ENCODE data around the gene KIFC1.
A peak's percentile ranks its signal among the peaks of the same experiment; 100 is the strongest.
"Not testable (repeated sequence)": the region's sequence is repeated elsewhere in the genome, so short reads cannot be mapped to it uniquely, and the experiment has no call there.

Gene KIFC1

DNA sequence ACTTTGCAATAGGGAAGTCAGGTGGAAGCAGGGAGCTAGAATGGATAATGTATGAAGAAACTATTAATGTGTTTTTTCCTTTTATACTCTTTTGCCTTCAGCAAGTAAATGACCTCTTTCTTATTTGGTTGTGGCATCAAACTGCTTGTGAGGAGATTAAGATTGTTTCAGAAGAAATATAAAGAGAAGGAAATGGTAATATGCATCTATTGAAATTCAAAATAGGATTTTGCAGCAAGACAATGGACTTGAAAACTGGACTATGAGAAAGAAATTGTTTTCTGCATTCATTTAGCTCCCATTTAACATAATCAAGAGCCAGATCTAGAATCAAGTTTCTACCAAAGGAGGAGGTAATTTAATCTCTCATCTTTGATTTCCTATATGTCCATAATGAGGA lies 32.3 kb upstream of the KIFC1 start:
- no peak for TF ChIP-seq ZFX (IDR thresholded peaks at IDR 0.05)
- no peak overlapping the region for H3K27ac ChIP-seq

DNA sequence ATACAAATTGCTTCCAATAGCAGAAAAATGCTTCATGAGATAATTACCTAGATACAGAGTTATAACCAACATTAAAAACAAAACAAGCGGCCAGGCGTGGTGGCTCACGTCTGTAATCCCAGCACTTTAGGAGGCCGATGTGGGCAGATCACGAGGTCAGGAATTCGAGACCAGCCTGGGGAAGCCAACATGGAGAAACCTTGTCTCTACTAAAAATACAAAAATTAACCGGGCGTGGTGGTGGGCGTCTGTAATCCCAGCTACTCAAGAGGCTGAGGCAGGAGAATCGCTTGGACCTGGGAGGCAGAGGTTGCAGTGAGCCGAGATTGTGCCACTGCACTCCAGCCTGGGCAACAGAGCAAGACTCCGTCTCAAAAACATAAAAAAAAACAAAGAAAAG lies 28.1 kb upstream of the KIFC1 start:
- not testable (repeated sequence) for H3K27ac ChIP-seq

DNA sequence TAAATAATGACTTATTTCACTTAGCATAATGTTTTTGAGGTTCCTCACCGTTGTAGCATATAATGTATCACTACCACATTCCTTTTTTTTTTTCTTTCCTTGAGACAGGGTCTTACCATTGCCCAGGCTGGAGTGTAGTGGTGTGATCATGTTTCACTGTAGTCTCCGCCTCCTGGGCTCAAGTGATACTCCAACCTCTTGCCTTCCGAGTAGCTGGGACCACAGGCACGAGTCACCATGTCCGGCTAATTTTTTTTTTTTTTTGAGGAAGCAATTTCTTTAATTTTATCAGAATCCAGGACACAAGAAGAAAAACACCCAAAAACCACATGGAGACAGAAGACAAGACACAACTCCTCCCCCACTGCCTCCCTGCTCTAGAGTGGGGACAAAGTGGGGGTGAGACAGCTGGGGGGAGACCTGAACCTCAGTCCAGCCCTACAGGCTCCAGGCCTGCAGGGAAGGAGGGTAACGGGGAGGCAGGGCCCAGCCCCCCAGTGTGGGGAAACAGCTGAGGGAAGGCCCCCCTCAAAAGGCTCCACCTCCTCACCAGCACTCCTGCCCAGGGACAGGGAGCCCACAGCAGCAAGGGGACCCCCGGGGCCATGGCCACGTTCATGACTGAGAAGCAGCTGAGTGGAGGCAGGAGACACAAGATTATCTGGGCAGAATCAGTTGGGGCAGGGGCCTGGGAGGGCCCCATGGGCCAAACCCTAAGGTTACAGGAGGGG lies 27.0 kb upstream of the KIFC1 start:
- H3K27ac ChIP-seq = not testable (repeated sequence)

DNA sequence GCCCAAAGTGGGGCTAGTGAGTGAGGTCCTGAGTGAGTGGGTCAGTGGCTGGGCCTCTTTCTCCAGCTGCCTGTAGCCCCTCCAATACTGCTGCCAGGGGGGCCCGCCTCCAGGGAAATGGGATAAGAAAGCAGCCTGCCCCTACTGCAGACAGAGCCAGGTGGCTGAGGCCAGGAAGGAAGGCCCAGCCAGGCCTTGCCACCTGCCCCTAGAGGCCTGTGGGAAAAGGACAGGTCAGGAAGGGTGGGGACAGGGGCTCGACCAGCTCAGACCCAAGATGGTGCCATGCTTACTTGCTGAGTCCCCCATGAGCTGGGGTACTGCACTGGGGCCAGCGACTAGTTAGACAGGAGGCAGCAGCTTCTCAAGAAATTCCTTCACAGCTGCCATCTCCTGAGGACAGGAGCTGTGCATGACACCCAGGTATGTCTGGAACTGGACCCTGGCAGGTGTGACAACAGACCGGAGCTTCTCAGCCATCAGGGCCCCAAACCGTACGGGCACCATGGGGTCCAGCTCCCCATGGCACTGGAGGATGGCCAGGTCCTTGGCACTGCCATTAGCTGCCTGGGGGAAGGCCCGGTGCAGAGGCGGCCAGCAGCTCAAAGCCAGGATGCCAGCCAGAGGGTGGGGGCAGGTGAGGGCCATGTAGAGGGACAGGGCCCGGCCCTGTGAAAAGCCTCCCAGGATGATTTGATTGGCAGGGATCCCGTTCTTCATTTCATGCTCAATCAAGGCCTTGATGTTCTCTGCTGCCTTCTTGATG lies 26.2 kb upstream of the KIFC1 start:
- not testable (repeated sequence) for H3K27ac ChIP-seq

DNA sequence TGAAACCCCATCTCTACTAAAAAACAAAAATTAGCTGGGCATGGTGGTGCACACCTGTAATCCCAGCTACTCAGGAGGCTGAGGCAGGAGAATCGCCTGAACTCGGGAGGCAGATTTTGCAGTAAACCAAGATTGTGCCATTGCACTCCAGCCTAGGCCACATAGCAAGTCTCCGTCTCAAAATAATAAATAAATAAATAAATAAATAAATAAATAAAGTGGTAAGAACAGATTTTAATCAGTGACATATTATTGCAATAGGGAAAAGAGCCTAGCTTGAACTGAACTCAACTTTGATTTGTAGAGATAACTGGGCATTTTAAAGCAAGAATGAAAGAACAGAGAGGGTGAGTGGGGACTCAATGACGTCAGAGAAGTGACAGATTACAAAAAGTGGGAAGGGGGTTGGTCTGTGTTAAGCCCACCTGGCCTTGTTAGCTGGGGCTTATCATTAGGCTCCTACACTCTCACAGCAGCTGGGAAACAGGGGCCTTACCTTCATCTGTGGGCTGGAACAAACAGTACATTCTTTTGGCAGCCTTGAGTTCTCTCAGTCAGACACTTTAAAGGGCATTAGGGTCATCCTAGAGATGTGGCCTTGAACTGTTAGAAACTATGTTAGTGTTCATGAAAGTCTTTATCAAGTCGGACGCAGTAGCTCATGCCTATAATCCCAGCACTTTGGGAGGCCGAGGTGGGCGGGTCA lies 24.5 kb upstream of the KIFC1 start:
- TF ChIP-seq, protein P1, sequence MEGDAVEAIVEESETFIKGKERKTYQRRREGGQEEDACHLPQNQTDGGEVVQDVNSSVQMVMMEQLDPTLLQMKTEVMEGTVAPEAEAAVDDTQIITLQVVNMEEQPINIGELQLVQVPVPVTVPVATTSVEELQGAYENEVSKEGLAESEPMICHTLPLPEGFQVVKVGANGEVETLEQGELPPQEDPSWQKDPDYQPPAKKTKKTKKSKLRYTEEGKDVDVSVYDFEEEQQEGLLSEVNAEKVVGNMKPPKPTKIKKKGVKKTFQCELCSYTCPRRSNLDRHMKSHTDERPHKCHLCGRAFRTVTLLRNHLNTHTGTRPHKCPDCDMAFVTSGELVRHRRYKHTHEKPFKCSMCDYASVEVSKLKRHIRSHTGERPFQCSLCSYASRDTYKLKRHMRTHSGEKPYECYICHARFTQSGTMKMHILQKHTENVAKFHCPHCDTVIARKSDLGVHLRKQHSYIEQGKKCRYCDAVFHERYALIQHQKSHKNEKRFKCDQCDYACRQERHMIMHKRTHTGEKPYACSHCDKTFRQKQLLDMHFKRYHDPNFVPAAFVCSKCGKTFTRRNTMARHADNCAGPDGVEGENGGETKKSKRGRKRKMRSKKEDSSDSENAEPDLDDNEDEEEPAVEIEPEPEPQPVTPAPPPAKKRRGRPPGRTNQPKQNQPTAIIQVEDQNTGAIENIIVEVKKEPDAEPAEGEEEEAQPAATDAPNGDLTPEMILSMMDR (conservative IDR thresholded peaks at IDR 0.05) = no peak
- no peak for TF ChIP-seq ZFX (IDR thresholded peaks at IDR 0.05)
- H3K27ac ChIP-seq = no peak overlapping the region

DNA sequence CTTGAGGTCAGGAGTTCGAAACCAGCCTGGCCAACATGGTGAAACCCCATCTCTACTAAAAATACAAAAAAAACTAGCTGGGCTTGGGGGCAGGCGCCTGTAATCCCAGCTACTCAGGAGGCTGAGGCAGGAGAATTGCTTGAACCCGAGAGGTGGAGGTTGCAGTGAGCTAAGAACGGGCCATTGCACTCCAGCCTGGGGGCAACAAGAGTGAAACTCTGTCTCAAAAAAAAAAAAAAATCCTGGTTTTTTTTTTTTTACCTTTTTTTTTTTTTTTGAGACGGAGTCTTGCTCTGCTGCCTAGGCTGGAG lies 24.0 kb upstream of the KIFC1 start:
- not testable (repeated sequence) for H3K27ac ChIP-seq

DNA sequence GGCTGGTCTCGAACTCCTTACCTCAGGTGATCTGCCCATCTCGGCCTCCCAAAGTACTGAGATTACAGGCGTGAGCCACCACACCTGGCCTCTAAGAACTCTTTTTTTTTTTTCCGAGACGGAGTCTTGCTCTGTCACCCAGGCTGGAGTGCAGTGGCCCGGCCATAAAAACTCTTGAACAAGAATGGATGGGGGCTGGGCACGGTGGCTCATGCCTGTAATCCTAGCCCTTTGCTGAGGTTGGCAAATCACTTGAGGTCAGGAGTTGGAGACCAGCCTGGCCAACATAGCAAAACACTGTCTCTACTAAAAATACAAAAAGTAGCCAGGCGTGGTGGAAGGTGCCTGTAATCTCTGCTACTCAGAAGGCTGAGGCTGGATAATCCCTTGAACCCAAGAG lies 19.7 kb upstream of the KIFC1 start:
- H3K27ac ChIP-seq = not testable (repeated sequence)

DNA sequence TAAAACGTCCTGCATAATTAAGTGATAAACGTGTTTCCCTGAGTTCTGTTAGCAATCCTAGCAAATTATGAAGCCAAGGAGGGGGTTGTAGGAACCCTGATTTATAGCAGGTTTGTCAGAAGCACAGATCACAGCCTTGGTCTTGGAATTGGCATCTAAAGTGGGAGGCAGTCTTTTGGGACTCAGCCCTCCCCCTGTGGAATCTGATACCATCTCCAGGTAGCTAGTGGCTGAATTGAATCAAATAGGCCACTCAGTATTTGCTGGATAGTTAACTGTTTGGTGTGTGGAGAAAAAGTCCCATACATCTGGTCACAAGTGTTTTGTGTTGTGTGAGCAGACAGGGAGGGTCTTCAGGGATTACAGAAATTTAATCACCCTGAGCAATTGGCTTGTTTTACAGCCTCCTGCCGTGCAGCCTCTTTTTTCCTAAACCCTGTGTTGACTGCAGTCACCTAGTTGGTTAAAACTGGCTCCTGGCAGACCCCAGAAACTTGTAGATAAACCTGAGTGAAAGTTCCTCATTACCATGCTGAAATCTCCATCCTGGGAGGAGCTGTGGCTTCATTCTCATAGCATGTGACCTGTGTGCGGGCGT lies 19.0 kb upstream of the KIFC1 start:
- H3K27ac ChIP-seq = peak overlapping the region; percentile 11
- no peak for TF ChIP-seq ZFX (IDR thresholded peaks at IDR 0.05)
- TF ChIP-seq, protein P1 (conservative IDR thresholded peaks at IDR 0.05) = no peak

DNA sequence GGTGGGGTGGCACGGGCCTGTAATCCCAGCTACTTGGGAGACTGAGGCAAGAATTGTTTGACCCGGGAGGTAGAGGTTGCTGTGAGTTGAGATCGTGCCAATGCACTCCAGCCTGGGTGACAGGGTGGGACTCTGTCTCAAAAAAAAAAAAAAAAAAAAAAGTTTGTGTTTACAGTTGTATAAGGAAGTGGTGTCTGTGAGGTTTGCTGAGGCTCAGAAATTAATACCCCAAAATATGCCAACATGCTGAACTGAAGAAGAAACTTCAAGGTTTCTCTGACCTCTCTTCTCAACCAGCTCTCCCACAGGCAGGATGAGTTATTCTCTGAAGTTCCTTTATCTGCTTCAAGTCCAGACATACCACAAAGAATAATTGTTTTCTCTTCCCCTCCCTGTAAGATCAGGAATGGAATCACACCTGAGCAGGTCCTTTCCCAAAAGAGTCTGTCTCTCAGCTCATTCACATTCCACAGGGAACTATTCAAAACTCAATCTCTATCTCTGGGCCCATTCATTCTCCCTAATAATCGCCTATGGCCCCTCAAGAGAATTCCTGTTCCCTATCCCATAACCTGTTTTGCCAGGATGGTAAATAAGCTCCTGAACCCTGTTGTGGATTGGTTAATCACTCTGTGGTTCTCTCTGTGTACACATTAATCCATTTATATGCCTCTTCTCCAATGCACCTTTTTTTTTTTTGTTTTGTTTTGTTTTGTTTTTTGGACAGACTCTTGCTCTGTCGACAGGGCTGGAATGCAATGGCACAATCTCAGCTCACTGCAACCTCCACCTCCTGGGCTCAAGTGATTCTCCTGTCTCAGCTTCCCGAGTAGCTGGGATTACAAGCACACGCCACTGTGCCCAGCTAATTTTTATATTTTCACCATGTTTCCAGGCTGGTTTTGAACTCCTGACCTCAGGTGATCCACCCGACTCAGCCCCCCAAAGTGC lies 17.4 kb upstream of the KIFC1 start:
- peak overlapping the region; percentile 56 for H3K27ac ChIP-seq
- TF ChIP-seq, protein P1 (conservative IDR thresholded peaks at IDR 0.05) = no peak

DNA sequence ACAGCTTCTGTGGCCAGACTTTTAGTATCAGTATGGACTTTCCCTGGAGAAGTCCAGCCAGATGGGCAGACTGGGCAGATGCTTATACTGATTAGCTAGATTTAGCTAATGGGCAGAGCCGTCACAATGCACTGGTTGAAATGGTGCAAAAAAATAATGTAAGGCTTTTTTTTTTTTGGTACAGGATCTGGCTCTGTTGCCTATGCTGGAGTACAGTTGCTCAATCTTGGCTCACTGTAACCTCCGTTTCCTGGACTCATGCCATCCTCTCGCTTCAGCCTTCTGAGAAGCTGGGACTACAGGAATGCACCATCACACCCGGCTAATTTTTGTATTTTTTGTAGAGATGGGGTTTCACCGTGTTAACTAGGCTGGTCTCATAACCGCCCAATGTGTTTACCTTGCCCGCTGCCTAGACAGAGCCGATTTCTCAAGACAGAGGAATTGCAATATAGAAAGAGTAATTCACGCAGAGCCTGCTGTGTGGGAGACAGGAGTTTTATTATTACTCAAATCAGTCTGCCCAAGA lies 16.4 kb upstream of the KIFC1 start:
- TF ChIP-seq ZFX (IDR thresholded peaks at IDR 0.05) = no peak
- TF ChIP-seq, protein P1 (conservative IDR thresholded peaks at IDR 0.05) = no peak
- H3K27ac ChIP-seq = peak overlapping the region; percentile 56; the same call in 1 of the 2 replicates
